SK-N-SH treated with all-trans-retinoic acid at 6 μM for 48 hours (cell line): Measurements from ENCODE around the gene WBP1L.

Source experiments
- ESRRG ChIP-seq: fragments of 250-450 bp; sonication (Bioruptor Pico); IDR thresholded peaks from 2 replicates; pipeline ENCODE4 v1.6.1; 2021; ENCODE audit warnings: mild to moderate bottlenecking
- ZNF565 ChIP-seq: fragments of 450-650 bp; formaldehyde crosslinking; conservative IDR thresholded peaks from 2 replicates; pipeline ENCODE4 v1.5.0; 2020; ENCODE audit warnings: low read depth, mild to moderate bottlenecking, moderate library complexity

DNA sequence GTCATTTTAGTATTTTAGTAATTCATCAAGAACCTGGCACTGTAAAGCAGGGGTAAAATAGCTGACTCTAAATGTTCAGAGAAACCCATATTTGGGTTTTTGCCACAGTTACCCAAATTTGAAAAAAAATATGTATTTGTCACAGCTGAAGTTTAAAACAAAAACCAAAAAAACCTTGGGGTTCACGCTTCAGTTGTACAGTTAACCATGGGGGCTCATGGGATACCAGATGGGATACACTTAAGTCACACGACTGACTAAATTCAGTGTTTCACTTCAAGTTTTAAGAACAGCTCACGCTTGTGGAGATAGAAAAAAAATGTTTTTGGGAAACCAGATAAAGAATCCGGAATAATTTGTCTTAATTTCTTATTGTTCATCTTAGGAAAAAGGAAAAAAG, 31.7 kb upstream of the WBP1L start:
- TF ChIP-seq ZNF565 (CRISPR knock-in tag) = no peak
- TF ChIP-seq ESRRG (CRISPR knock-in tag) = no peak
